ENCODE measurements around the gene PRKACA.

The PRKACA gene

GRCh38 chr19:14112809-14113385 is 4.7 kb downstream of the PRKACA start:
- peak overlapping the region; percentile 19 to 93 (median 47); a peak in 19 of 22 replicates for H3K27ac ChIP-seq
- H3K4me3 ChIP-seq, result peak overlapping the region in 1 of 10 experiments; percentile 31; a peak in 2 of 20 replicates
- TF ChIP-seq Cebpa-rat (IDR thresholded peaks at IDR 0.05), result no peak
- H3K4me2 ChIP-seq, result peak overlapping the region; percentile 43 to 100 (median 95)
- peaks cover 24 to 80% (median 58%) of the 10 kb centered on the region in 11 experiments; a peak in 20 of 22 replicates for H4K20me1 ChIP-seq
- H3K27me3 ChIP-seq, result no peaks in the 10 kb centered on the region
- H3K9ac ChIP-seq, result peak overlapping the region; percentile 18 to 66 (median 48); a peak in 18 of 22 replicates
- no peaks in the 10 kb centered on the region for H3K9me3 ChIP-seq (replicated peaks in 1 of 11)
- H3K4me1 ChIP-seq, result peaks cover 49 to 62% (median 56%) of the 10 kb centered on the region in 10 experiments
- peaks cover 0 to 37% (median 11%) of the 10 kb centered on the region in 11 experiments; a peak in 17 of 22 replicates for H3K36me3 ChIP-seq

GRCh38 chr19:14112051-14112808 is 5.3 kb downstream of the PRKACA start:
- H3K4me3 ChIP-seq, result peak overlapping the region in 1 of 10 experiments; percentile 31; a peak in 2 of 20 replicates
- no peaks in the 10 kb centered on the region for H3K27me3 ChIP-seq
- H3K9me3 ChIP-seq (replicated peaks in 1 of 11), result no peaks in the 10 kb centered on the region
- H4K20me1 ChIP-seq, result peaks cover 31 to 86% (median 64%) of the 10 kb centered on the region in 11 experiments; a peak in 20 of 22 replicates
- peak overlapping the region in 10 of 11 experiments; percentile 24 to 66 (median 48); a peak in 15 of 22 replicates for H3K9ac ChIP-seq
- TF ChIP-seq Cebpa-rat (IDR thresholded peaks at IDR 0.05), result no peak
- H3K36me3 ChIP-seq, result peaks cover 0 to 44% (median 18%) of the 10 kb centered on the region in 11 experiments; a peak in 20 of 22 replicates
- peak overlapping the region; percentile 43 to 100 (median 95) for H3K4me2 ChIP-seq
- H3K4me1 ChIP-seq, result peaks cover 49 to 62% (median 56%) of the 10 kb centered on the region in 10 experiments
- peak overlapping the region; percentile 19 to 93 (median 47); a peak in 17 of 22 replicates for H3K27ac ChIP-seq

- Histone ChIP-seq H3K4me3 (no peak overlapping the region), H3K27me3 (no peaks in the 10 kb centered on the region), H3K4me1 (peaks cover 42 to 59% (median 53%) of the 10 kb centered on the region in 10 experiments), H4K20me1 (peaks cover 32 to 86% (median 64%) of the 10 kb centered on the region in 11 experiments; a peak in 20 of 22 replicates), H3K36me3 (peaks cover 3 to 51% (median 25%) of the 10 kb centered on the region in 11 experiments; a peak in 20 of 22 replicates), H3K27ac (no peak overlapping the region), H3K9ac (0 out of 22 replicates have a peak overlapping the region, but pooled peaks of 1 of the 11 experiments have one; percentile 29), H3K4me2 (no peak overlapping the region), H3K9me3 (replicated peaks in 1 of 11) (no peaks in the 10 kb centered on the region)
- TF ChIP-seq Cebpa-rat (IDR thresholded peaks at IDR 0.05), result no peak
Observed at GRCh38 chr19:14111486-14111885, 6.1 kb downstream of the PRKACA start.

- Histone ChIP-seq H3K4me3 (no peak overlapping the region), H3K4me1 (peaks cover 34 to 50% (median 44%) of the 10 kb centered on the region in 10 experiments), H4K20me1 (peaks cover 32 to 85% (median 64%) of the 10 kb centered on the region in 11 experiments; a peak in 20 of 22 replicates), H3K9me3 (replicated peaks in 1 of 11) (no peaks in the 10 kb centered on the region), H3K4me2 (no peak overlapping the region), H3K27me3 (no peaks in the 10 kb centered on the region), H3K27ac (no peak overlapping the region), H3K9ac (no peak overlapping the region), H3K36me3 (peaks cover 12 to 60% (median 33%) of the 10 kb centered on the region in 11 experiments; a peak in 21 of 22 replicates)
- no peak for TF ChIP-seq Cebpa-rat (IDR thresholded peaks at IDR 0.05)
Observed at GRCh38 chr19:14110650-14111049, 6.9 kb downstream of the PRKACA start.

- H3K9me3 ChIP-seq (replicated peaks in 1 of 11), result no peaks in the 10 kb centered on the region
- no peak overlapping the region for H3K4me2 ChIP-seq
- H3K27me3 ChIP-seq, result no peaks in the 10 kb centered on the region
- peak overlapping the region in 1 of 11 experiments; percentile 20; a peak in 1 of 22 replicates for H3K9ac ChIP-seq
- peaks cover 31 to 83% (median 57%) of the 10 kb centered on the region in 11 experiments for H3K36me3 ChIP-seq
- TF ChIP-seq Cebpa-rat (IDR thresholded peaks at IDR 0.05), result no peak
- H4K20me1 ChIP-seq, result peaks cover 11 to 76% (median 45%) of the 10 kb centered on the region in 11 experiments; a peak in 20 of 22 replicates
- peaks cover 6 to 25% (median 16%) of the 10 kb centered on the region in 10 experiments for H3K4me1 ChIP-seq
- no peak overlapping the region for H3K4me3 ChIP-seq
- H3K27ac ChIP-seq, result no peak overlapping the region
Observed at GRCh38 chr19:14107581-14108461, 9.7 kb downstream of the PRKACA start.

- Histone ChIP-seq H3K4me1 (peaks cover 0 to 21% (median 9%) of the 10 kb centered on the region in 10 experiments; a peak in 13 of 20 replicates), H3K9ac (0 out of 22 replicates have a peak overlapping the region, but pooled peaks of 1 of the 11 experiments have one; percentile 17), H3K4me3 (no peak overlapping the region), H3K4me2 (no peak overlapping the region), H3K27me3 (no peaks in the 10 kb centered on the region), H4K20me1 (peaks cover 5 to 74% (median 37%) of the 10 kb centered on the region in 11 experiments; a peak in 19 of 22 replicates), H3K27ac (no peak overlapping the region), H3K9me3 (replicated peaks in 1 of 11) (no peaks in the 10 kb centered on the region), H3K36me3 (peaks cover 40 to 90% (median 66%) of the 10 kb centered on the region in 11 experiments)
- TF ChIP-seq Cebpa-rat (IDR thresholded peaks at IDR 0.05), result no peak
Observed at GRCh38 chr19:14106840-14107239, 10.7 kb downstream of the PRKACA start.

GRCh38 chr19:14105680-14106079 is 11.9 kb downstream of the PRKACA start:
- H3K4me1 ChIP-seq, result peaks cover 0 to 13% (median 7%) of the 10 kb centered on the region in 10 experiments; a peak in 11 of 20 replicates
- no peak overlapping the region for H3K4me3 ChIP-seq
- no peaks in the 10 kb centered on the region for H3K27me3 ChIP-seq
- no peak for TF ChIP-seq Cebpa-rat (IDR thresholded peaks at IDR 0.05)
- peaks cover 49 to 90% (median 75%) of the 10 kb centered on the region in 11 experiments for H3K36me3 ChIP-seq
- H3K4me2 ChIP-seq, result no peak overlapping the region
- H4K20me1 ChIP-seq, result peaks cover 0 to 62% (median 26%) of the 10 kb centered on the region in 11 experiments; a peak in 19 of 22 replicates
- no peak overlapping the region for H3K27ac ChIP-seq
- no peaks in the 10 kb centered on the region for H3K9me3 ChIP-seq (replicated peaks in 1 of 11)
- no peak overlapping the region; a peak in 1 of 22 replicates for H3K9ac ChIP-seq

GRCh38 chr19:14103310-14103709 is 14.3 kb downstream of the PRKACA start:
- H3K4me1 ChIP-seq, result peaks cover 0 to 11% (median 0%) of the 10 kb centered on the region in 10 experiments; a peak in 4 of 20 replicates
- peaks cover 52 to 99% (median 94%) of the 10 kb centered on the region in 11 experiments for H3K36me3 ChIP-seq
- no peaks in the 10 kb centered on the region for H3K27me3 ChIP-seq
- no peaks in the 10 kb centered on the region for H3K9me3 ChIP-seq (replicated peaks in 1 of 11)
- peak overlapping the region in 3 of 11 experiments; percentile 16 to 21 (median 18); a peak in 3 of 22 replicates for H3K9ac ChIP-seq
- TF ChIP-seq Cebpa-rat (IDR thresholded peaks at IDR 0.05), result no peak
- H3K4me3 ChIP-seq, result no peak overlapping the region
- H3K27ac ChIP-seq, result 0 out of 22 replicates have a peak overlapping the region, but pooled peaks of 1 of the 11 experiments have one; percentile 4
- peaks cover 0 to 43% (median 14%) of the 10 kb centered on the region in 11 experiments; a peak in 17 of 22 replicates for H4K20me1 ChIP-seq
- no peak overlapping the region for H3K4me2 ChIP-seq

All from BLaER1 treated with 17β-estradiol and CSF1 and Interleukin-3, amounts not matched to agents 10 nM and 100 nM (cell line).